ENCODE results near the gene UBE2G2. TPM values are rescaled to one million over a fixed set of nuclear protein-coding genes. Genes with fewer than 3 reads are reported as not detected.

UBE2G2 gene
- total RNA-seq, 1 experiment from 2014 or later = 53.9 TPM

- in situ Hi-C loops (cut with HindIII; ENCODE audit: low pct_unique_long_range_greater_than_20kb, low sequenced_read_pairs) = no loop called here
- DNase-seq (ENCODE audit: low read depth, low spot score) = peak; percentile 19
Observed at GRCh38 chr21:44802396-44803153, 955 bp upstream of the UBE2G2 start.

GRCh38 chr21:44800971-44801467 is 601 bp downstream of the UBE2G2 start:
- in situ Hi-C loops (cut with HindIII; ENCODE audit: low pct_unique_long_range_greater_than_20kb, low sequenced_read_pairs) = no loop called here

GRCh38 chr21:44800103-44800502 is 1.5 kb downstream of the UBE2G2 start:
- in situ Hi-C loops (cut with HindIII; ENCODE audit: low pct_unique_long_range_greater_than_20kb, low sequenced_read_pairs) = no loop called here
- peak; percentile 69 for DNase-seq (ENCODE audit: low read depth, low spot score)

More at GRCh38 chr21:44800971-44801467, 601 bp downstream of the UBE2G2 start:
- peak; percentile 37 for DNase-seq (ENCODE audit: low read depth, low spot score)

GRCh38 chr21:44799646-44800045 is 2.0 kb downstream of the UBE2G2 start:
- in situ Hi-C loops (cut with HindIII; ENCODE audit: low pct_unique_long_range_greater_than_20kb, low sequenced_read_pairs) = no loop called here
- no peak for DNase-seq (ENCODE audit: low read depth, low spot score)

GRCh38 chr21:44797775-44798174 is 3.8 kb downstream of the UBE2G2 start:
- DNase-seq (ENCODE audit: low read depth, low spot score) = no peak
- in situ Hi-C loops (cut with HindIII; ENCODE audit: low pct_unique_long_range_greater_than_20kb, low sequenced_read_pairs) = no loop called here

- DNase-seq (ENCODE audit: low read depth, low spot score) = no peak
- in situ Hi-C loops (cut with HindIII; ENCODE audit: low pct_unique_long_range_greater_than_20kb, low sequenced_read_pairs) = no loop called here
Observed at GRCh38 chr21:44795342-44795741, 6.3 kb downstream of the UBE2G2 start.

- no peak for DNase-seq (ENCODE audit: low read depth, low spot score)
- in situ Hi-C loops (cut with HindIII; ENCODE audit: low pct_unique_long_range_greater_than_20kb, low sequenced_read_pairs) = no loop called here
Observed at GRCh38 chr21:44793592-44794374, 7.8 kb downstream of the UBE2G2 start.

GRCh38 chr21:44792702-44793591 is 8.7 kb downstream of the UBE2G2 start:
- in situ Hi-C loops (cut with HindIII; ENCODE audit: low pct_unique_long_range_greater_than_20kb, low sequenced_read_pairs) = no loop called here

GRCh38 chr21:44791993-44792392 is 9.6 kb downstream of the UBE2G2 start:
- DNase-seq (ENCODE audit: low read depth, low spot score) = no peak
- in situ Hi-C loops (cut with HindIII; ENCODE audit: low pct_unique_long_range_greater_than_20kb, low sequenced_read_pairs) = no loop called here

More at GRCh38 chr21:44792702-44793591, 8.7 kb downstream of the UBE2G2 start:
- DNase-seq (ENCODE audit: low read depth, low spot score) = peak; percentile 68

- in situ Hi-C loops (cut with HindIII; ENCODE audit: low pct_unique_long_range_greater_than_20kb, low sequenced_read_pairs) = no loop called here
Observed at GRCh38 chr21:44791246-44791645, 10.4 kb downstream of the UBE2G2 start.

GRCh38 chr21:44790368-44790767 is 11.3 kb downstream of the UBE2G2 start:
- DNase-seq (ENCODE audit: low read depth, low spot score) = no peak
- in situ Hi-C loops (cut with HindIII; ENCODE audit: low pct_unique_long_range_greater_than_20kb, low sequenced_read_pairs) = no loop called here

More at GRCh38 chr21:44791246-44791645, 10.4 kb downstream of the UBE2G2 start:
- no peak for DNase-seq (ENCODE audit: low read depth, low spot score)

GRCh38 chr21:44789880-44790279 is 11.7 kb downstream of the UBE2G2 start:
- DNase-seq (ENCODE audit: low read depth, low spot score) = peak; percentile 22

GRCh38 chr21:44785620-44786335 is 15.8 kb downstream of the UBE2G2 start:
- DNase-seq (ENCODE audit: low read depth, low spot score) = no peak
- in situ Hi-C loops (cut with HindIII; ENCODE audit: low pct_unique_long_range_greater_than_20kb, low sequenced_read_pairs) = no loop called here

More at GRCh38 chr21:44789880-44790279, 11.7 kb downstream of the UBE2G2 start:
- in situ Hi-C loops (cut with HindIII; ENCODE audit: low pct_unique_long_range_greater_than_20kb, low sequenced_read_pairs) = no loop called here

GRCh38 chr21:44784810-44785209 is 16.8 kb downstream of the UBE2G2 start:
- in situ Hi-C loops (cut with HindIII; ENCODE audit: low pct_unique_long_range_greater_than_20kb, low sequenced_read_pairs) = no loop called here
- no peak for DNase-seq (ENCODE audit: low read depth, low spot score)

GRCh38 chr21:44783020-44783696 is 18.5 kb downstream of the UBE2G2 start:
- DNase-seq (ENCODE audit: low read depth, low spot score) = no peak
- in situ Hi-C loops (cut with HindIII; ENCODE audit: low pct_unique_long_range_greater_than_20kb, low sequenced_read_pairs) = no loop called here

- in situ Hi-C loops (cut with HindIII; ENCODE audit: low pct_unique_long_range_greater_than_20kb, low sequenced_read_pairs) = no loop called here
- no peak for DNase-seq (ENCODE audit: low read depth, low spot score)
Observed at GRCh38 chr21:44780767-44781459, 20.7 kb downstream of the UBE2G2 start.
